ENCODE data around the gene CCR3.

CCR3 gene

GRCh38 chr3:46218196-46218709, 24.0 kb upstream of the CCR3 start:
- DNase-seq (ENCODE audit: extremely low read depth in 1 of 2, low read depth in 1 of 2): no peak

- no peak for DNase-seq (ENCODE audit: extremely low read depth in 1 of 2, low read depth in 1 of 2)
Observed at GRCh38 chr3:46221391-46221790, 20.9 kb upstream of the CCR3 start.

- DNase-seq (ENCODE audit: extremely low read depth in 1 of 2, low read depth in 1 of 2): no peak
Observed at GRCh38 chr3:46221938-46222337, 20.3 kb upstream of the CCR3 start.

- no peak for DNase-seq (ENCODE audit: extremely low read depth in 1 of 2, low read depth in 1 of 2)
Observed at GRCh38 chr3:46222435-46223161, 19.7 kb upstream of the CCR3 start.

GRCh38 chr3:46228260-46229242, 13.7 kb upstream of the CCR3 start:
- DNase-seq (ENCODE audit: extremely low read depth in 1 of 2, low read depth in 1 of 2): no peak

- DNase-seq (ENCODE audit: extremely low read depth in 1 of 2, low read depth in 1 of 2): no peak
Observed at GRCh38 chr3:46231323-46231722, 10.9 kb upstream of the CCR3 start.

GRCh38 chr3:46233194-46233593, 9.1 kb upstream of the CCR3 start:
- DNase-seq (ENCODE audit: extremely low read depth in 1 of 2, low read depth in 1 of 2): no peak

- no peak for DNase-seq (ENCODE audit: extremely low read depth in 1 of 2, low read depth in 1 of 2)
Observed at GRCh38 chr3:46235425-46235824, 6.8 kb upstream of the CCR3 start.

GRCh38 chr3:46236294-46237054, 5.8 kb upstream of the CCR3 start:
- no peak for DNase-seq (ENCODE audit: extremely low read depth in 1 of 2, low read depth in 1 of 2)

- no peak for DNase-seq (ENCODE audit: extremely low read depth in 1 of 2, low read depth in 1 of 2)
Observed at GRCh38 chr3:46238386-46238785, 3.9 kb upstream of the CCR3 start.

- no peak for DNase-seq (ENCODE audit: extremely low read depth in 1 of 2, low read depth in 1 of 2)
Observed at GRCh38 chr3:46239301-46239938, 2.8 kb upstream of the CCR3 start.

- DNase-seq (ENCODE audit: extremely low read depth in 1 of 2, low read depth in 1 of 2): no peak
Observed at GRCh38 chr3:46239952-46240351, 2.3 kb upstream of the CCR3 start.

GRCh38 chr3:46243560-46243959, 1.3 kb downstream of the CCR3 start:
- no peak for DNase-seq (ENCODE audit: extremely low read depth in 1 of 2, low read depth in 1 of 2)

GRCh38 chr3:46245146-46245545, 2.9 kb downstream of the CCR3 start:
- no peak for DNase-seq (ENCODE audit: extremely low read depth in 1 of 2, low read depth in 1 of 2)

GRCh38 chr3:46252980-46253379, 10.7 kb downstream of the CCR3 start:
- DNase-seq (ENCODE audit: extremely low read depth in 1 of 2, low read depth in 1 of 2): no peak

GRCh38 chr3:46258525-46258924, 16.3 kb downstream of the CCR3 start:
- no peak for DNase-seq (ENCODE audit: extremely low read depth in 1 of 2, low read depth in 1 of 2)

GRCh38 chr3:46261926-46262594, 19.8 kb downstream of the CCR3 start:
- no peak for DNase-seq (ENCODE audit: extremely low read depth in 1 of 2, low read depth in 1 of 2)

GRCh38 chr3:46264002-46264401, 21.7 kb downstream of the CCR3 start:
- DNase-seq (ENCODE audit: extremely low read depth in 1 of 2, low read depth in 1 of 2): no peak

GRCh38 chr3:46266598-46266997, 24.3 kb downstream of the CCR3 start:
- no peak for DNase-seq (ENCODE audit: extremely low read depth in 1 of 2, low read depth in 1 of 2)

- no peak for DNase-seq (ENCODE audit: extremely low read depth in 1 of 2, low read depth in 1 of 2)
Observed at GRCh38 chr3:46269556-46269955, 27.3 kb downstream of the CCR3 start.
